Activated CD4-positive, alpha-beta T cell treated with anti-CD3 and anti-CD28 coated beads for 4 hours (primary cell): ENCODE measurements around the gene STAT4.
A peak's percentile ranks its signal among the peaks of the same experiment; 100 is the strongest.
"Not testable (repeated sequence)": the region's sequence is repeated elsewhere in the genome, so short reads cannot be mapped to it uniquely, and the experiment has no call there.

Experiments used
- DNase-seq, 2 donors: peaks; one replicate each; pipeline ENCODE4 v3.0.0-alpha.2; 2020

The STAT4 gene

GRCh38 chr2:191012845-191013681 is 137.7 kb downstream of the STAT4 start:
- DNase-seq: peak in 1 of 2 donors; percentile 29

- DNase-seq: no peak
These were observed 138.4 kb downstream of the STAT4 start for GRCh38 chr2:191012346-191012745.

GRCh38 chr2:191010887-191011885 is 139.6 kb downstream of the STAT4 start:
- peak in 1 of 2 donors; percentile 18 for DNase-seq

- no peak for DNase-seq
These were observed 141.0 kb downstream of the STAT4 start for GRCh38 chr2:191009541-191010374.

- no peak for DNase-seq
These were observed 142.5 kb downstream of the STAT4 start for GRCh38 chr2:191008286-191008685.

- DNase-seq: no peak
These were observed 143.6 kb downstream of the STAT4 start for GRCh38 chr2:191006997-191007783.

- no peak for DNase-seq
These were observed 144.5 kb downstream of the STAT4 start for GRCh38 chr2:191006297-191006696.

- DNase-seq: no peak
These were observed 147.1 kb downstream of the STAT4 start for GRCh38 chr2:191003405-191004309.

- DNase-seq: no peak
These were observed 149.2 kb downstream of the STAT4 start for GRCh38 chr2:191001624-191002023.

- no peak for DNase-seq
These were observed 149.8 kb downstream of the STAT4 start for GRCh38 chr2:191001032-191001431.

- no peak for DNase-seq
These were observed 150.7 kb downstream of the STAT4 start for GRCh38 chr2:190999949-191000665.

- no peak for DNase-seq
These were observed 151.7 kb downstream of the STAT4 start for GRCh38 chr2:190999058-190999457.

- no peak for DNase-seq
These were observed 153.2 kb downstream of the STAT4 start for GRCh38 chr2:190997526-190998113.

- no peak for DNase-seq
These were observed 153.8 kb downstream of the STAT4 start for GRCh38 chr2:190996947-190997346.

- peak; percentile 29 to 35 for DNase-seq
These were observed 154.4 kb downstream of the STAT4 start for GRCh38 chr2:190996338-190996946.

- not testable (repeated sequence) for DNase-seq
These were observed 155.5 kb downstream of the STAT4 start for GRCh38 chr2:190995315-190995714.

- DNase-seq: no peak
These were observed 156.6 kb downstream of the STAT4 start for GRCh38 chr2:190994148-190994547.

- DNase-seq: no peak
These were observed 157.5 kb downstream of the STAT4 start for GRCh38 chr2:190993292-190993643.

GRCh38 chr2:190990132-190990531 is 160.7 kb downstream of the STAT4 start:
- DNase-seq: no peak
